ENCODE data around the gene BAHCC1.
A peak's percentile ranks its signal among the peaks of the same experiment; 100 is the strongest.

BAHCC1 gene

DNA sequence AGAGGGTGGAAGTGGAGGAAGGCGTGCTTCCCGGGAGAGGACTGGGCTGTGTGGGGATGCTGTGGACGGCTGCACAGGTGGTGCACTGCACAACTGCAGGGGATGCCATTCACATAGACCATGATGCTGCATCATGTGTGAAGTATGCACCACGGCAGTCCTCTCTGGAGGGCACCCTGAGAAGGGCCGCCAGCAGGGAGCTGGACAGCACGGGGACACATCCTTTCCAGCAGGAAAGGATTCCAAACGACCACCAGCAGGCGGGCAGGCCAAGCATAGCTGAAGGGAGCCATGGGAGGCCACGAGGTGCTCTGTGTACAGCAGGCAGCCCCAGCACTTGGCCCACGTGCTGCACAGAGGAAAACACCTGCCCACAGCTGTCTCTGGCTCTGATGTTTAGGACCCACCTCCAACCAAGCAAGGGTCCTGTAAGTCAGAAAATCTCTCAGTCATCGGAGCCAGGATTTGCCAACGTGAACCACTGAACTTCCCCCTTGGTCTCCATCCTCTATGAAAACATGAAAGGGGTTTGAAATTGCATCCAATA lies 107.3 kb downstream of the BAHCC1 start:
- intact Hi-C loops (cut with DNase I), result no loop called here
- peak in 1 of 10 donors; percentile 55 for DNase-seq

DNA sequence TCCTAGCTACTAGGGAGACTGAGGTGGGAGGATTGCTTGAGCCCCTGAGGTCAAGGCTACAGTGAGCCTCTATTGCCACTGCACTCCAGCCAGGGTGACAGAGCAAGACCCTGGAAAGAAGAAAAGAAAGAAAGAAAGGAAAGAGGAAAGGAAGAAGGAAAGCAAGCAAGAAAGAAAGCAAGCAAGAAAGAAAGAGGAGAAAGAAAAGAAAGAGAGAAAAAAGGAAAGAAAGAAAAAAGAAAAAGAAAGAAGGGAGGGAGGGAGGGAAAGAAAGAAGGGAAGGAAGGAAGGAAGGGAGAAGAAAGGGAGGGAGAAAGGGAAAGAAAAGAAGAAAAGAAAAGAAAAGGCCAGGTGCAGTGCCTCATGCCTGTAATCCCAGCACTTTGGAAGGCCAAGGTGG lies 108.4 kb downstream of the BAHCC1 start:
- no peak for DNase-seq
- intact Hi-C loops (cut with DNase I), result no loop called here

DNA sequence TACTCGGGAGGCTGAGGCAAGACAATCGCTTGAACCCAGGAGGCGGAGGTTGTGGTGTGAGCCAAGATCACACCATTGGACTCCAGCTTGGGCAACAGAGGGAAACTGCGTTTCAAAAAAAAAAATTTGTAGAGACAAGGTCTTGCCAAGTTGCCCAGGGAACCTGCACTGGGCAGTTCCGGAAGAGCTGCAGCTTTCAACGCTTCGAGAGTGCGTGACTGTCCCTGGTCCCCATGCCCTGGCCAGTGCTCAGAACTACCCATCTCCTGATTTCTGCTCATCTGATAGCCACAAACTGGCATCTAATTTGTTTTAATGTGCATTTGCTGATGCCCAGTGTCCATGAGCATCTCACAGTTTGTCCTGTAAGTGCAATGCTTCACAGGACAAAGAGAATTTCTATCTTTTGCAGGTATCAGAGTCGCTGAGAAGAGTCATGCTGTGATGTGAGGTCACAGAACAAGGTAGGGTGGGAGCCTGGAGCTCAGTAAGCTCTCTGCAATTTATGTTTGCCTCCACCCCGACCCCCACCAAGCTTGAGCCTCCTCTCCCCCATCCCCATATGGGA lies 113.5 kb downstream of the BAHCC1 start:
- peak in 3 of 10 donors; percentile 16 to 78 (median 54) for DNase-seq
- intact Hi-C loops (cut with DNase I), result no loop called here

DNA sequence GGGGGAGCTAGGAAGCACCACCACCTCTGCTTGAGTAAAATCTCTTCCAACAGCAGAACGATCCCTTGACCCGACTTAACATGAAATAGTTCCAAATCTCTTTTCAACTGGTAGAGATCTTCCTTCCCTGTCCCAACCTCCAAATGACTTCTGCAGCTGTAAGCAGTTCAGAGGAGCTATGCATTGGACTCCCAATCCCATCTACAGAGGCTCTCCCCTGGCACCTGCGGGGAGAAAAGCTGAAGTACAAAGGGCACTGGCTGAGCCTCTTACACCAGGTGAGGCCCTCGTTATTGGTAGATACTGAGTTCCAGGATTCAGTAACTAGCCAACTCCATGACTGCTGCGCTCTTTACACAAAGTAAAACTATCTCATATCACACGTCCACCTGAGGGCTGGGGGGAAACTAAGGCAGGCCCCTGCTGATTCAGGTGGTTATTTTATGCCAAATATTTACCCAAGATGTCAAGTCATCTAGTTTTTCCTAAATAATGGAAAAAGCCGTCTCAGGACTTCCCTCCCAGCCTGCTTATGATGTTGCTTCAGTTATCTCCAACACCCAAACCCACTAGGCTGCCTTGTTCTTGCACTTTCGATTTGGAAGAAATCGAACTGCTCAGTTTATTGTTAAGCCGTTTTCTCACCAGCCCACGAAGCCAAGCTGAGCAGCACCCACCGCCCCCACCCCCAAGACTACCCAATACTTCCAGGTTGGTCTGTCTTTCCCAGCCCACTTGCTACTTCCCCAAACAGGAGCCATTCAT lies 114.1 kb downstream of the BAHCC1 start:
- intact Hi-C loops (cut with DNase I), result no loop called here
- DNase-seq, result peak in 3 of 10 donors; percentile 20 to 49 (median 48)

DNA sequence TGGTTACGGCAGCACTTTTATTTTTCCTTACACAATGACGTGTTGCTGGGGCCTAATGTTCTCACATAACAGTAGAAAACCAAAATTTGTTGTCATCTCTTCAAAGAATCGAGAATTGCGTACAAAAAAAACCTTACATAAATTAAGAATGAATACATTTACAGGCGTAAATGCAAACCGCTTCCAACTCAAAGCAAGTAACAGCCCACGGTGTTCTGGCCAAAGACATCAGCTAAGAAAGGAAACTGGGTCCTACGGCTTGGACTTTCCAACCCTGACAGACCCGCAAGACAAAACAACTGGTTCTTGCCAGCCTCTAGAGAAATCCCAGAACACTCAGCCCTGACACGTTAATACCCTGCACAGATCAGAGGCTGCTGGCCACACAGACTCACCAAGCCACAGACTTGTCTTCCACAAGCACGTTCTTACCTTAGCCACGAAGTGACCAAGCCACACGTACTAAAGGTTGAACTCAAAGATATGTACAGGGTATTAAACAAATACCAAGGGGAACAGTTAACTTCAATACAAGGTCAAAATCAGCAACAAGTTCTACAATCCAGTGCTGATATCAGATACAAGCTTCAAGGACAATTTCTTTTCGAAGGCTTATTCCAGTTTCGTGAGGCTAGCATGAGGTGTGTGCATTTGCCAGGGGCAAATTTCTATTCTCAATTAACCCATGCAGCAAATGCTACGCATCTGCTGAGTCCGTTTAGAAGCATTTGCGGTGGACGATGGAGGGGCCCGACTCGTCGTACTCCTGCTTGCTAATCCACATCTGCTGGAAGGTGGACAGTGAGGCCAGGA lies 114.9 kb downstream of the BAHCC1 start:
- intact Hi-C loops (cut with DNase I), result loop anchor here (5.0 kb wide), 1 partner anchor 42 kb away; the partner anchor contains the start of gene FAAP100
- DNase-seq, result peak in 2 of 10 donors; percentile 14 to 47

DNA sequence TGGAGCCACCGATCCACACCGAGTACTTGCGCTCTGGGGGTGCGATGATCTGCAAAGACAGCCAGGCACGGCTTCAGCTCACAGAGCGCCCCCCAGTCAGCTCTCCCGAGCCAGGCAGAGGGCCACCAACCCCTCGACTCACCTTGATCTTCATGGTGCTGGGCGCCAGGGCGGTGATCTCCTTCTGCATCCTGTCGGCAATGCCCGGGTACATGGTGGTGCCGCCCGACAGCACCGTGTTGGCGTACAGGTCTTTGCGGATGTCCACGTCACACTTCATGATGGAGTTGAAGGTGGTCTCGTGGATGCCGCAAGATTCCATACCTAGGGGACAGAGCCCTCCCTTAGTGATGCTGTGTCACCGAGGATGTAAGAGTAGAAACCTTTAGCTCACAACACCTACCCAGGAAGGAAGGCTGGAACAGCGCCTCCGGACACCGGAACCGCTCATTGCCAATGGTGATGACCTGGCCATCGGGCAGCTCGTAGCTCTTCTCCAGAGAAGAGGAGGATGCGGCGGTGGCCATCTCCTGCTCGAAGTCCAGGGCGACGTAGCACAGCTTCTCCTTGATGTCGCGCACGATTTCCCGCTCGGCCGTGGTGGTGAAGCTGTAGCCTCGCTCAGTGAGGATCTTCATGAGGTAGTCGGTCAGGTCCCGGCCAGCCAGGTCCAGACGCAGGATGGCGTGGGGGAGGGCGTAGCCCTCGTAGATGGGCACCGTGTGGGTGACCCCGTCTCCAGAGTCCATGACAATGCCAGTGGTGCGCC lies 115.7 kb downstream of the BAHCC1 start:
- intact Hi-C loops (cut with DNase I), result loop anchor here (5.0 kb wide), 1 partner anchor 41 kb away; the partner anchor contains the start of gene FAAP100
- peak in 3 of 10 donors; percentile 69 to 87 (median 83) for DNase-seq

DNA sequence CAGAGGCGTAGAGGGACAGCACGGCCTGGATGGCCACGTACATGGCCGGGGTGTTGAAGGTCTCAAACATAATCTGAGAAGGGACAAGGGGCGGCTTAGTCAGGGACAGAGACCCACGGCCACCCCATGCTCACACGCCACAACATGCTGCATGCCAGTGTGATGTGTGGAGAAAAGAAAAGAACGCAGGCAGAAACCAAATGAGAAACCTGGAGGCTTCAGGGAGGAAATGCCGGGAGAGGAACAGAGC lies 116.2 kb downstream of the BAHCC1 start:
- intact Hi-C loops (cut with DNase I), result loop anchor here (5.0 kb wide), 1 partner anchor 41 kb away; the partner anchor contains the start of gene FAAP100
- DNase-seq, result no peak

DNA sequence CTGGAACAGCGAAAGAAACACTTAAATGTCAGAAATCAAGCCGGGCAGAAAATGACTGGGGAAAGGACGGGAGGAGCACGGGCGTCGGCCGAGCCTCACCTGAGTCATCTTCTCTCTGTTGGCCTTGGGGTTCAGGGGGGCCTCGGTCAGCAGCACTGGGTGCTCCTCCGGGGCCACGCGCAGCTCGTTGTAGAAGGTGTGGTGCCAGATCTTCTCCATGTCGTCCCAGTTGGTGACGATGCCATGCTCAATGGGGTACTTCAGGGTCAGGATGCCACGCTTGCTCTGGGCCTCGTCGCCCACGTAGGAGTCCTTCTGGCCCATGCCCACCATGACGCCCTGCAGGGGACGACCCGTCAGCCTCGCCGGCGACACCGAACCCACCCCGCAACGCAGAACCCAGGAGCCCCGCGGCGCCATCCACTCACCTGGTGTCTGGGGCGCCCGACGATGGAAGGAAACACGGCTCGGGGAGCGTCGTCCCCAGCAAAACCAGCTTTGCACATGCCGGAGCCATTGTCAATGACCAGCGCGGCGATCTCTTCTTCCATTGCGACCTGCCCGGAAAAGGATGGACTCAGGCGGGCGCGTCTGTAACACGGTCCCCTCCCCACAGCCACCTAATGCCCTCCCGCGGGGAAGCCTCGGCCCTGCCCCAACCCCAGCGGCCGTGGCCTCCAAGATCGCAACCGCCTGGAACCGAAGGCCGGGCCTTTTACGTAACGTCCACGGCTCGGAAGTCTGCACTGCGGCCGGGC lies 116.7 kb downstream of the BAHCC1 start:
- intact Hi-C loops (cut with DNase I), result loop anchor here (5.0 kb wide), 1 partner anchor 40 kb away; the partner anchor contains the start of gene FAAP100
- peak in 3 of 10 donors; percentile 67 to 86 (median 78) for DNase-seq

DNA sequence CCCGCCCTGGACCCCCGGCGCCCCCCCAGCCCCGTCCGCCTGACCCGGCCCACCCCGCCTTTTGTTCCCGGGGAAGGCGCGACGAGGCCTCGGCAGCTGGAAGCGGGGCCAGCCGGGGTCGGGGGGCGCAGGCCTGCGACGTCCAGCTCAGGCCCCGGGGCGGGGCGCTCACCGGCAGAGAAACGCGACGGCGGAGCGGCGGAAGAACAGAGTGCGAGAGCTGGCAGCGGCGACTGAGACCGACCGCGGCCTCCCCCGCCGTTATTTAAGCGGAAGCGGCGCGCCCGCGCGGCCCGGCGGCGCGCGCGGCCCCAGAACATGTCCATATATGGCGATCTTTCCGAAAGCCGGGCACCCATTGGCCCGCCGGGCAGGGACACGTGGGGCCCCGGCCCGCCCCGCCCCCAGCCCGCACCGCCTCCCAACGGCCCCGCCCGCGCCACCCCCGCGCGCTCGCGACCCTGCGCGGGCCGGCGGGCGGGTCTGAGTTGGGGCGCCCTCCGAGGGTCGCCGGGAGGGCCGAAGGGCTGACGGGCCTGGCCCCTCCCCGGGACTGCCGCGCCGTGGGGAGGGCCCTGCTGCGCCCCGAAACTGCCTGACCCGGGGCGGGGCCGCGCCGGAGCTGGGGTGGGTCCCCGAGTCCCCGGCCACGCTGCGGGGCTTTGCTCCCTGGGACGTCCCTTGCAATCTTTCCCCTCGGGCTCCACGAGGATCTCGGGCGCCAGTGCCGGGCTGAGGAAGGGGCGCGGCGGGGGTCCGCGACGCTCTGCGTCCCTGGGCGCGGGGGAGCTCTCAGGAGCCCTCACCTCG lies 117.5 kb downstream of the BAHCC1 start, which contains the start of gene ACTG1:
Gene ACTG1 (minus strand): TSS at position 238 of the 810 bp plus-strand sequence. CDS start 445 bp downstream, outside the sequence.
- DNase-seq, result peak; percentile 82 to 99 (median 92)
- intact Hi-C loops (cut with DNase I), result loop anchor here (5.0 kb wide), 1 partner anchor 40 kb away; the partner anchor contains the start of gene FAAP100

DNA sequence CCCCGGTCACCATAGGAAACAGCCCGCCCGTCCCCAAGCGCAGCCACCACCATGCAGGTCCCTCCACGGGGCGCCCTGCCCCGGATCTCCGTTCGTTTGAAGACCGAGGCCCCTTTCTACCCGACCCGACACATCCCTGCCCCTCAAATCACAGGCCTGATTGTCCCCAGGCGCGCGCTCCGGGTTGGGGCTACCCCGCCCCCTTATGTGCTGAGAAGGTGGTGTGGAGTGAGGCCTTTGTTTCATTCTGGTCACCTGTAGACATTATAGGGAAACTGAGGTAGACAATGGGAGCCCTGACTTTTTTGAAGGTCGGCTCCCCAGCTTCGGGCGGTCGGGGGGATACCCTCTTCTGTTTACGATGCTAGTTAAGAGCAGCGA lies 118.1 kb downstream of the BAHCC1 start:
- intact Hi-C loops (cut with DNase I), result loop anchor here (5.0 kb wide), 1 partner anchor 39 kb away; the partner anchor contains the start of gene FAAP100

DNA sequence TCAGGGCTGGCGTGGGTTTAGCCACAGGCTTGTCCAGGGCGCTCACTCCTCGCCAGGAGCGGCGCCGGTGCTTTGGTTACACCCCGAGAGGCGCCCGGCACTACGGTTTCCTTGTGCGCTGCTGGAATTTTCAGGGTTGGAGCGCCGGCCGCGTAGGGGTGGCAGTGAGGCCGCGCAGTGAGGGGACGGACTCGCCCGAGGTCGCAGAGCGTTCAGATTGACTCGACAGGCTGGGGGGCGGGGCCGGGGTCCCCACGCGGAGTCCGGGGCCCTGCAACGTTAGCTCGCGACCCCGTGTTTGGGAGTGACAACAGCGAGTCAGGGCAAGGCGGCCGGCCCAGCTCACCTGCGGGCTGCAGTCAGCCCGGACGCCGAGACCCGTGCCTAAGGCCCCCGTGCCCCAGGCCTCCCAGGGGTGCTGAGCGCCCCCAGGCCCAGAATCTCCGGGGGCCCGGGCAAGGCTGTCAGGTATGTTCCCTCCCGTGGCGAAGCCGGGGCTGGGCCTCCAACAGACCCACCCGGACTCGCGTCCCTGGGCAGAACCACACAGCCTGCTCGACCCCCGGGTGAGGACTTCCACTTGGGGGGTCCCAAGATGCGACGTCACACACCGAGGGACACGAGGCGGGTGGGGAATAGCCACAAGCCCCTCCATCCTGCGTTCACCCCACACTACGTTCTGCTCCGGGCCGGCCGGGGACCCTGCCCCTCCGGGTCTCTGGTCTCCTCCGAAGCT lies 118.7 kb downstream of the BAHCC1 start:
- intact Hi-C loops (cut with DNase I), result loop anchor here (5.0 kb wide), 1 partner anchor 38 kb away; the partner anchor contains the start of gene FAAP100
- DNase-seq, result peak; percentile 33 to 93 (median 58)

More for the DNA sequence above, 118.1 kb downstream of the BAHCC1 start:
- peak in 8 of 10 donors; percentile 45 to 94 (median 59) for DNase-seq

DNA sequence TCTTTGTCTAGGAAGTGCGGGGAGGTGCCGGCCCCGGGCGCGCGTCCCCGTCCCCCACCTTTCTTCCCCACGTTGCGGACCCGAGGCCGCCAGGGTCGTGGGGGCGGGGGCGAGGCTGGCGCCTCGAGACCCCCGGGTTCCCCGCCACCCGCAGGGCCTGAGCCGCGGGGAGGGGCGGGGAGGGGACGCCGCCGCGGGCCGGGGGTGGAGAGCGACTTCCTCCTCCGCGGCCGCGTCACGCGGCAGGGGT lies 119.2 kb downstream of the BAHCC1 start:
- intact Hi-C loops (cut with DNase I), result loop anchor here (5.0 kb wide), 1 partner anchor 38 kb away; the partner anchor contains the start of gene FAAP100
- no peak for DNase-seq

DNA sequence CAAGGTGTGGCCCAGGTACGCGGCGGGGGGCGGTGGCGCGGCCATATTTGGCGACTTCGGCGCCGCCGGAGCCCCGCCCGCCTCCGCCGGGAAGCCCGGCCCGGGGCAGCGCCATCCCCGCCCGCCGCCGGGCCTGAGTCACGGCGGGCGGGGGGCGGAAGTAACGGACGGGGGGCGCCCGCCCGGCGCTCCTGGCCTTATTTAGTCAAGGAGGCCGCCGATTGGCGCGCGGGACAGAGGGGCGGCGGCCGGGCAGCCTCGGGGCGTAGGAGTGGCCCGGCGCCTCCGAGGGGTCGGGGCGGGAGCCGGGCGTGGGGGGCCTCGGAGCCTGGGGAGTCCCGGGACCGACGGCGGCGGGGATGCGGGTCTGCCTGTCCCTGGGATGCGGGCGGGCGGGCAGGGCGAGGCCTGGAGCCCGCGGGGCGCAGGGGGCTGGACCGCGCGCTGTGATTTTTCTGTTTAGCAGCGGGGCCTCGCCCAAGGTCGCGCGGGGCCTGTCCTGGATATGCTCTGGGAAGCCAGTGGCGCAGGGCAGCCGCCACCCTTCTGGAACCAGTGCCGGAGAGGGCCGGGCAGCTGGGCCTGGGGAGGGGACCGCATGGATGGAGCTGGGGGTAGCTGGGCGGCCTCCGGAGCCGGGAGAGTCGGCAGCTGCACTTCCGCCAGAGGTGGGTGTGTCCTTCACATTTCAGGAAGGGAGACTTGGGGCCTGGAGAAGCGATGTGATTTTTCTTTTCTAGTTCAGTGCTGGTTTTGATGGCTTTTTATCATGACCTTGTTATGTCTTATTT lies 119.7 kb downstream of the BAHCC1 start:
- peak in 8 of 10 donors; percentile 40 to 90 (median 50) for DNase-seq
- intact Hi-C loops (cut with DNase I), result loop anchor here (5.0 kb wide), 1 partner anchor 37 kb away; the partner anchor contains the start of gene FAAP100

DNA sequence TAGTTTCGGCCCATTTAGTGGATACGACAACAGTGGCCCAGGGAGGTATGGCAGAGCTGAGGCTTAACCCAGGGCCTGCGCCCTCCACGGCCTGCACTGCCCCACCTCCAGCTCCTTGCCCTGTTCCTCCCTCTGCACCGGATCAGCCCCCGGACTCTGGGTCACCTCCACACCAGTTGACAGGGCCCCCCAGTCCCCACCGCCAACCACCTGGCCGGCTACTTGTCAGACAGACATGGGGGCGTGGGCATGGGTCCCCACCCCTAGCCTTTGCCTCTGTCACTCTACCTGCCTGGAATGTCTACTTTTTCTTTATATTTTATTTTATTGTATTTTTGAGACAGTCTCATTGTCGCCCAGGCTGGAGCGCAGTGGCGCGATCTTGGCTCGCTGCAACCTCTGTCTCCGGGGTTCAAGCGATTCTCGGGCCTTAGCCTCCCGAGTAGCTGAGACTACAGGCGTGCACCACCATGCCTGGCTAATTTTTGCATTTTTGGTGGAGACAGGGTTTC lies 120.3 kb downstream of the BAHCC1 start:
- DNase-seq, result peak in 3 of 10 donors; percentile 52 to 81 (median 74)
- intact Hi-C loops (cut with DNase I), result no loop called here

Measured in posterior cingulate gyrus (tissue), 11 donors.